Muscle of leg (tissue), 11 donors: ENCODE data around the gene FBXL7. TPM values are rescaled to one million over a fixed set of nuclear protein-coding genes. Genes with fewer than 3 reads are reported as not detected.

Experiments
- DNase-seq: peaks from one replicate; pipeline ENCODE4 v3.0.0; 2013
- H3K27ac ChIP-seq: one replicate; pipeline ENCODE4 v1.5.1; 2013; ENCODE audit warnings: mild to moderate bottlenecking, low read length, control low read depth
- H3K27me3 ChIP-seq: one replicate; pipeline ENCODE4 v1.6.1; 2013; ENCODE audit warnings: low read length; ENCODE audit not compliant: control insufficient read depth, insufficient read depth
- H3K36me3 ChIP-seq: one replicate; pipeline ENCODE4 v1.6.1; 2013; ENCODE audit warnings: low read length; ENCODE audit not compliant: control insufficient read depth, insufficient read depth
- H3K4me1 ChIP-seq: one replicate; pipeline ENCODE4 v1.6.1; 2013; ENCODE audit warnings: low read length; ENCODE audit not compliant: control insufficient read depth, insufficient read depth
- H3K4me3 ChIP-seq: one replicate; pipeline ENCODE4 v1.5.1; 2013; ENCODE audit warnings: low read length, control low read depth
- H3K9me3 ChIP-seq: replicated peaks from 2 replicates; pipeline ENCODE4 v1.6.1; 2013; ENCODE audit warnings: low read depth, low read length; ENCODE audit not compliant: control insufficient read depth
- WGBS: methylation state at CpG from one replicate; pipeline ENCODE4 v1.1.5; 2013; ENCODE audit warnings: missing lambda C conversion rate; ENCODE audit not compliant: insufficient coverage; 5-methylcytosine and 5-hydroxymethylcytosine counted together
- polyA plus RNA-seq, 8 donors: library from polyadenylated mRNA; unstranded; fragments of 120-200 nt; gene quantifications; one replicate each; pipeline versions ENCODE4 v1.2.1 to v1.2.3, GENCODE V29; 2013; ENCODE audit warnings: inconsistent platforms in 1 of 8, low replicate concordance in 1 of 8; ENCODE audit not compliant: insufficient read length in 8 of 8, insufficient read depth in 1 of 8
- total RNA-seq: library from RNA; stranded (reverse); fragments of 120-200 nt; gene quantifications from one replicate; pipeline ENCODE4 v1.2.4, GENCODE V29; 2013

FBXL7 gene
- total and polyA plus RNA-seq, 9 donors, result 9.0 to 26.1 (median 21.5) TPM

- Histone ChIP-seq H3K27me3 (no peaks in the 10 kb centered on the region), H3K27ac (no peak overlapping the region), H3K9me3 (no peaks in the 10 kb centered on the region), H3K4me1 (no peaks in the 10 kb centered on the region), H3K4me3 (no peak overlapping the region), H3K36me3 (peaks cover 14% of the 10 kb centered on the region)
- no peak for DNase-seq
- WGBS, result no CpG with 5 or more reads among the region's 2 CpGs
Measured at GRCh38 chr5:15943487-15943886, 443.5 kb downstream of the FBXL7 start.

- DNase-seq, result no peak
- Histone ChIP-seq H3K27ac (no peak overlapping the region), H3K36me3 (peaks cover 14% of the 10 kb centered on the region), H3K4me3 (no peak overlapping the region), H3K4me1 (no peaks in the 10 kb centered on the region), H3K9me3 (no peaks in the 10 kb centered on the region), H3K27me3 (no peaks in the 10 kb centered on the region)
- WGBS, result no CpG with 5 or more reads among the region's 3 CpGs
Measured at GRCh38 chr5:15946026-15946425, 446.0 kb downstream of the FBXL7 start.

GRCh38 chr5:15948190-15948589, 448.2 kb downstream of the FBXL7 start:
- H3K4me1 ChIP-seq, result no peaks in the 10 kb centered on the region
- no peak overlapping the region for H3K27ac ChIP-seq
- no peaks in the 10 kb centered on the region for H3K27me3 ChIP-seq
- H3K4me3 ChIP-seq, result no peak overlapping the region
- no peaks in the 10 kb centered on the region for H3K9me3 ChIP-seq
- DNase-seq, result peak; percentile 77
- WGBS, result 60% methylated on average over 1 of the region's 3 CpGs
- peaks cover 7% of the 10 kb centered on the region for H3K36me3 ChIP-seq

GRCh38 chr5:15951126-15951525, 451.1 kb downstream of the FBXL7 start:
- H3K27ac ChIP-seq, result no peak overlapping the region
- 95% methylated on average over 2 of the region's 3 CpGs for WGBS
- DNase-seq, result no peak
- no peaks in the 10 kb centered on the region for H3K4me1 ChIP-seq
- no peaks in the 10 kb centered on the region for H3K9me3 ChIP-seq
- no peaks in the 10 kb centered on the region for H3K27me3 ChIP-seq
- H3K4me3 ChIP-seq, result no peak overlapping the region
- peaks cover 7% of the 10 kb centered on the region for H3K36me3 ChIP-seq

GRCh38 chr5:15951550-15951949, 451.6 kb downstream of the FBXL7 start:
- no peaks in the 10 kb centered on the region for H3K27me3 ChIP-seq
- H3K36me3 ChIP-seq, result peaks cover 7% of the 10 kb centered on the region
- no peak overlapping the region for H3K4me3 ChIP-seq
- H3K9me3 ChIP-seq, result no peaks in the 10 kb centered on the region
- H3K4me1 ChIP-seq, result no peaks in the 10 kb centered on the region
- no peak for DNase-seq
- WGBS, result 100% methylated on average over 3 of the region's 3 CpGs
- no peak overlapping the region for H3K27ac ChIP-seq

GRCh38 chr5:15956622-15957021, 456.6 kb downstream of the FBXL7 start:
- H3K4me1 ChIP-seq, result peaks cover 2% of the 10 kb centered on the region
- no peak overlapping the region for H3K27ac ChIP-seq
- peaks cover 2% of the 10 kb centered on the region for H3K36me3 ChIP-seq
- no peaks in the 10 kb centered on the region for H3K9me3 ChIP-seq
- H3K27me3 ChIP-seq, result no peaks in the 10 kb centered on the region
- no CpG with 5 or more reads among the region's 6 CpGs for WGBS
- DNase-seq, result no peak
- H3K4me3 ChIP-seq, result no peak overlapping the region

GRCh38 chr5:15957124-15957523, 457.1 kb downstream of the FBXL7 start:
- no peak for DNase-seq
- Histone ChIP-seq H3K27ac (no peak overlapping the region), H3K4me3 (no peak overlapping the region), H3K9me3 (no peaks in the 10 kb centered on the region), H3K27me3 (no peaks in the 10 kb centered on the region), H3K4me1 (peaks cover 2% of the 10 kb centered on the region), H3K36me3 (peaks cover 2% of the 10 kb centered on the region)
- WGBS, result 85% methylated on average over 5 of the region's 5 CpGs

- Histone ChIP-seq H3K36me3 (peaks cover 2% of the 10 kb centered on the region), H3K27me3 (no peaks in the 10 kb centered on the region), H3K9me3 (no peaks in the 10 kb centered on the region), H3K27ac (peak overlapping the region; percentile 21), H3K4me3 (no peak overlapping the region), H3K4me1 (peaks cover 2% of the 10 kb centered on the region)
- no CpG with 5 or more reads among the region's 7 CpGs for WGBS
- peak; percentile 97 for DNase-seq
Measured at GRCh38 chr5:15959370-15960164, 459.6 kb downstream of the FBXL7 start.

- Histone ChIP-seq H3K9me3 (no peaks in the 10 kb centered on the region), H3K27me3 (no peaks in the 10 kb centered on the region), H3K4me3 (no peak overlapping the region), H3K4me1 (no peaks in the 10 kb centered on the region), H3K27ac (no peak overlapping the region), H3K36me3 (no peaks in the 10 kb centered on the region)
- no CpG with 5 or more reads among the region's 6 CpGs for WGBS
- no peak for DNase-seq
Measured at GRCh38 chr5:15966066-15966640, 466.2 kb downstream of the FBXL7 start.

GRCh38 chr5:15966651-15967050, 466.7 kb downstream of the FBXL7 start:
- DNase-seq, result no peak
- H3K36me3 ChIP-seq, result no peaks in the 10 kb centered on the region
- H3K9me3 ChIP-seq, result no peaks in the 10 kb centered on the region
- no peak overlapping the region for H3K4me3 ChIP-seq
- no peak overlapping the region for H3K27ac ChIP-seq
- H3K27me3 ChIP-seq, result no peaks in the 10 kb centered on the region
- H3K4me1 ChIP-seq, result no peaks in the 10 kb centered on the region
